Adrenal gland (tissue), 5 donors: Measurements from ENCODE around the gene YKT6.

Experiments used
- POLR2A ChIP-seq, 2 donors: fragments of 450-650 bp; IDR thresholded peaks; one replicate each; pipeline ENCODE4 v1.6.1; 2017; ENCODE audit warnings: antibody characterized with exemption in 2 of 2, mild to moderate bottlenecking in 2 of 2, moderate library complexity in 1 of 2
- TF ChIP-seq, protein P1 (sequence below), 6 experiments: fragments of 450-650 bp in 4 of 6; fragments of 200-600 bp in 2 of 6; sonication (generic) in 1 of 6; IDR thresholded peaks; 1 replicate in 5 of 6; 2 replicates in 1 of 6; pipeline versions ENCODE4 v1.5.1 to v1.8.0; 2016 to 2021; ENCODE audit warnings: antibody characterized with exemption in 6 of 6, mild to moderate bottlenecking in 2 of 6, moderate library complexity in 1 of 6
- donor health status: DM: no; HTN: no; CAD: no.

DNA sequence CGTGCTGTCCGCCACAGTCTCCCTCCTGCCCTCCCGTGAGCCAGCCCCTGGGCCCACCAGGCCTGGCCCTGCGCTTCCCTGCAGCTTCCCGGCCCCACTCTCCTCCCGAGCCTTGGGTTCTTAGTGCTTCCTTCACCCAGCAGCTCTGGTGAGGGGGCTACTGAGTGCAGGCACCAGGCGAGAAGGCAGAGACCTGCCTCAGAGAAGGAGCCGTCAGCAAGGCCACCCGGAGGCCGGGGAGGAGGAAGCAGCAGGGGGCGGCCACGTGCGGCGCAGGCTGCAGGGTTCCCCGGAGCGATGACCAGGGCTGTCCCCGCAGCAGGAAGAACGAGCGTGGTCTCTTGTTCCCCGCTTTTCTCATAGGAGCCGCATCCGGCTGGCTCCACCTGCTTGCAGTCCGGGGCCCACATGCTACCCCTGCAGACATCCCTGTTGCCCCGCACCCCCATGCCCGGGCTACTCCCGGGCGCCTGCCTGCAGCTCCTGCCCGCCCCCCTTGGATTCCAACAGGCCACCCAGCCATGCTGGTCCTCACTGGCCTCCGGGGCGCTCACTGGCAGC lies 20.5 kb downstream of the YKT6 start:
- TF ChIP-seq, protein P1, sequence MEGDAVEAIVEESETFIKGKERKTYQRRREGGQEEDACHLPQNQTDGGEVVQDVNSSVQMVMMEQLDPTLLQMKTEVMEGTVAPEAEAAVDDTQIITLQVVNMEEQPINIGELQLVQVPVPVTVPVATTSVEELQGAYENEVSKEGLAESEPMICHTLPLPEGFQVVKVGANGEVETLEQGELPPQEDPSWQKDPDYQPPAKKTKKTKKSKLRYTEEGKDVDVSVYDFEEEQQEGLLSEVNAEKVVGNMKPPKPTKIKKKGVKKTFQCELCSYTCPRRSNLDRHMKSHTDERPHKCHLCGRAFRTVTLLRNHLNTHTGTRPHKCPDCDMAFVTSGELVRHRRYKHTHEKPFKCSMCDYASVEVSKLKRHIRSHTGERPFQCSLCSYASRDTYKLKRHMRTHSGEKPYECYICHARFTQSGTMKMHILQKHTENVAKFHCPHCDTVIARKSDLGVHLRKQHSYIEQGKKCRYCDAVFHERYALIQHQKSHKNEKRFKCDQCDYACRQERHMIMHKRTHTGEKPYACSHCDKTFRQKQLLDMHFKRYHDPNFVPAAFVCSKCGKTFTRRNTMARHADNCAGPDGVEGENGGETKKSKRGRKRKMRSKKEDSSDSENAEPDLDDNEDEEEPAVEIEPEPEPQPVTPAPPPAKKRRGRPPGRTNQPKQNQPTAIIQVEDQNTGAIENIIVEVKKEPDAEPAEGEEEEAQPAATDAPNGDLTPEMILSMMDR (IDR thresholded peaks at IDR 0.05): no peak
- TF ChIP-seq POLR2A (IDR thresholded peaks at IDR 0.05): no peak
